Measurements from ENCODE around the gene HOXD11.

DNA sequence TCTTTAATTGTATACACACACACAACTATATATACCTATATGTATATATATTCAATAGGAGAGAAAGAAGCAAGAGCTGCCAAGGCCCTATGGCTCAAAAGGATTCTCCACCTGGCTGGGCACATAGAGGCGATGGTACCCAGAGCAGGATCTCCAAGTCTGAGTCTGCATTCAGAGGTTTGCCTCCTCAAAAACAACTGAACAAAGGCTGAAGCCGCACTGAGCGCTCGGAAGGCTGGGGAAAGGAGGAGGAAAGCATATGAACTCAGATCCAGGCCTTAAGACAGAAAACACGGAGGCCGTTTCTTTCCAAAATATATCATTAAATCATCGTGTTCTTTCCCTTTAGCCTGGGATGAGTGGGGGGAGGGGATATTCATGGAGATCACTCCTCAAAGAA, 3.9 kb upstream of the HOXD11 start:
- TF ChIP-seq, protein P1, sequence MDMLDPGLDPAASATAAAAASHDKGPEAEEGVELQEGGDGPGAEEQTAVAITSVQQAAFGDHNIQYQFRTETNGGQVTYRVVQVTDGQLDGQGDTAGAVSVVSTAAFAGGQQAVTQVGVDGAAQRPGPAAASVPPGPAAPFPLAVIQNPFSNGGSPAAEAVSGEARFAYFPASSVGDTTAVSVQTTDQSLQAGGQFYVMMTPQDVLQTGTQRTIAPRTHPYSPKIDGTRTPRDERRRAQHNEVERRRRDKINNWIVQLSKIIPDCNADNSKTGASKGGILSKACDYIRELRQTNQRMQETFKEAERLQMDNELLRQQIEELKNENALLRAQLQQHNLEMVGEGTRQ (CRISPR knock-in tag; IDR thresholded peaks at IDR 0.05) = no peak
- TF ChIP-seq, protein P2, sequence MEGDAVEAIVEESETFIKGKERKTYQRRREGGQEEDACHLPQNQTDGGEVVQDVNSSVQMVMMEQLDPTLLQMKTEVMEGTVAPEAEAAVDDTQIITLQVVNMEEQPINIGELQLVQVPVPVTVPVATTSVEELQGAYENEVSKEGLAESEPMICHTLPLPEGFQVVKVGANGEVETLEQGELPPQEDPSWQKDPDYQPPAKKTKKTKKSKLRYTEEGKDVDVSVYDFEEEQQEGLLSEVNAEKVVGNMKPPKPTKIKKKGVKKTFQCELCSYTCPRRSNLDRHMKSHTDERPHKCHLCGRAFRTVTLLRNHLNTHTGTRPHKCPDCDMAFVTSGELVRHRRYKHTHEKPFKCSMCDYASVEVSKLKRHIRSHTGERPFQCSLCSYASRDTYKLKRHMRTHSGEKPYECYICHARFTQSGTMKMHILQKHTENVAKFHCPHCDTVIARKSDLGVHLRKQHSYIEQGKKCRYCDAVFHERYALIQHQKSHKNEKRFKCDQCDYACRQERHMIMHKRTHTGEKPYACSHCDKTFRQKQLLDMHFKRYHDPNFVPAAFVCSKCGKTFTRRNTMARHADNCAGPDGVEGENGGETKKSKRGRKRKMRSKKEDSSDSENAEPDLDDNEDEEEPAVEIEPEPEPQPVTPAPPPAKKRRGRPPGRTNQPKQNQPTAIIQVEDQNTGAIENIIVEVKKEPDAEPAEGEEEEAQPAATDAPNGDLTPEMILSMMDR (IDR thresholded peaks at IDR 0.05) = no peak
- TF ChIP-seq, protein P3, sequence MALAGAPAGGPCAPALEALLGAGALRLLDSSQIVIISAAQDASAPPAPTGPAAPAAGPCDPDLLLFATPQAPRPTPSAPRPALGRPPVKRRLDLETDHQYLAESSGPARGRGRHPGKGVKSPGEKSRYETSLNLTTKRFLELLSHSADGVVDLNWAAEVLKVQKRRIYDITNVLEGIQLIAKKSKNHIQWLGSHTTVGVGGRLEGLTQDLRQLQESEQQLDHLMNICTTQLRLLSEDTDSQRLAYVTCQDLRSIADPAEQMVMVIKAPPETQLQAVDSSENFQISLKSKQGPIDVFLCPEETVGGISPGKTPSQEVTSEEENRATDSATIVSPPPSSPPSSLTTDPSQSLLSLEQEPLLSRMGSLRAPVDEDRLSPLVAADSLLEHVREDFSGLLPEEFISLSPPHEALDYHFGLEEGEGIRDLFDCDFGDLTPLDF (CRISPR knock-in tag; IDR thresholded peaks at IDR 0.05) = no peak
- TF ChIP-seq JUN (CRISPR knock-in tag; IDR thresholded peaks at IDR 0.05) = no peak

Measured in WTC11 (cell line).